Cardiac fibroblast (primary cell): Measurements from ENCODE around the gene TDRD6.
"Not testable (repeated sequence)": the region's sequence is repeated elsewhere in the genome, so short reads cannot be mapped to it uniquely, and the experiment has no call there.

Experiments used
- DNase-seq, 2 donors: peaks; one replicate each; pipeline versions ENCODE4 v3.0.0 to v3.0.0-alpha.2; 2010; ENCODE audit warnings: low read depth in 2 of 2
- H3K4me3 ChIP-seq, 2 donors: replicated peaks in 1 of 2; 1 replicate in 1 of 2; 2 replicates in 1 of 2; pipeline ENCODE4 v1.5.1; 2011; ENCODE audit warnings: low read depth in 2 of 2, low read length in 2 of 2, mild to moderate bottlenecking in 2 of 2, moderate library complexity in 1 of 2
- CTCF ChIP-seq: IDR thresholded peaks from one replicate; pipeline ENCODE4 v1.5.1; 2011; ENCODE audit warnings: low read depth, mild to moderate bottlenecking, low read length, inconsistent platforms

The TDRD6 gene

DNA sequence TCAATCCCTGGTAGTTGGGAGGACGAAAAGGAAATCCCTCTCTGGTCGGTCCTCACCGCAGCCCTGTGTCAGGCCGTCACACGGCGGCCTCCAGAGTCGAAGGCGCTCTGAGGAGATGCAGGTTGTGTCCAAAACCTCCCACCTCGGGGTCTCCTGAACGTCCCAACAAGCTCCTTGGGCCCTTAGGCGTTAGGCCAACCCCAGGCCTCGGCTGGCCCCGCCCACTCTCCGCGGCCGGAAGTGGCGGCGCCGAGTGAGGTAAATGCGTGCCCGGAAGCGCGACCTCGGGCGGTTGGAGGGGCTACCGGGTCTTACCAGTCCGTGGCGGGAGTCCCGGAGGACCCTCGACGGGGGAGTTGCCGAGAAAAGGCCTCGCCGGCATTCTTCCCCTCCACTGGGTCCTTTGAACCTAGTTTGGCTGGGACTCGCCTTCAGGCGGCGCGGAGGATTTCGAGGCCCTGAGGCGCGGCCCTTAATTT is at the start of gene TDRD6:
TSS of gene TDRD6 (plus strand) at position 267 of the 479 bp plus-strand sequence. CDS start 244 bp downstream, outside the sequence.
- TF ChIP-seq CTCF: no peak
- no peak for DNase-seq
- H3K4me3 ChIP-seq: no peak within 1 kb of the TSS

- TF ChIP-seq CTCF: no peak
- no peak overlapping the region for H3K4me3 ChIP-seq
- DNase-seq: no peak
Measured at GRCh38 chr6:46637933-46638332, 49.8 kb upstream of the TDRD6 start.

DNA sequence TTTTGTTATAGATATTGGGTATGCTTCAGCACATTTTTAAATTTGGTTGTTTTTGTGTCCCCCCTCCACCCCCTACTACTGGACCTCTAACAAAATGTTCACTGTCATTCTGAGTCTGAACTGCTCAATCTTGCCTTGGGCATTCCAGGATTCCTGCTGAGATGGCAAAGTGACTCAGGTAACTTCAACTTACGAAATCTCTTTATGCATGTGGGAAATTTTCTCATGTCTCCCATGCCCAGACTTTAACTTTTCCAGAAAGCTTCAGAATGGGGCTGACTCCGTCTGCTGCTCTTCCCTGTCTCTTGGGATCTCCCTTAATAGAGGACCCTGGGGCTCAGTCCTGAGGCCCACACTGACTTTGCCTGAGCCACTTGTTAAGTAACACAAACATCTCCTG is 49.0 kb upstream of the TDRD6 start:
- no peak for TF ChIP-seq CTCF
- H3K4me3 ChIP-seq: no peak overlapping the region
- no peak for DNase-seq

- no peak overlapping the region for H3K4me3 ChIP-seq
- DNase-seq: no peak
- no peak for TF ChIP-seq CTCF
Measured at GRCh38 chr6:46642928-46643751, 44.5 kb upstream of the TDRD6 start.

GRCh38 chr6:46645265-46645664 is 42.4 kb upstream of the TDRD6 start:
- TF ChIP-seq CTCF: no peak
- DNase-seq: no peak
- H3K4me3 ChIP-seq: no peak overlapping the region

GRCh38 chr6:46648108-46648507 is 39.6 kb upstream of the TDRD6 start:
- DNase-seq, H3K4me3 ChIP-seq: not testable (repeated sequence)

DNA sequence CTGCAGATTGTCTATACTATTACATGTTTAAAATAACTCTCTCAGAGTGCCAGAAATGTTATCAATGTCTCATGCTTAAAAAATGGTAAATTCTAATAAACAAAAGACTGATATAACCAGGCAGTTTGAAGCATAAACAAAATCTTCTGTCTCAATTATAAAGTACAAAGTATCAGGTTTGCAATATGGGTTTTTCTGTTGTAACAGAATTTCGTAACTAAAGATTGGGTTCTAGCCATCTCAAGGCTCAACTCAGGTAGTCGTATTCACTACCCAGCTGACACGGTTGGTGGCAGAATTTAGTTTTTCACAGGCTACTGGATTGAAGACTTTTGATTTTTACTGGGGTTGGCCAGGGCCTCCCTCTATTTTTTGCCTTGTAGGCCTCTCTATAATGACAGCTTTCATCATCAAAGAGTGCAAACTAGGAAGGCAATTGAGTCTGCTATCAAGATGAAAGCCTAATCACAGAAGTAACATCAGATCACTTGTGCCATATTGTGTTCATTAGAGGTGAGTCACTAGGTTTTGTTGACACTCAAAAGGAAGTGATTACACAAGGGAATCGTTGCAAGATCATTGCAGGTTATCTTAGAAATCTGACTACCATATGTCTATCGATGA is 38.7 kb upstream of the TDRD6 start:
- no peak for DNase-seq
- H3K4me3 ChIP-seq: no peak overlapping the region
- no peak for TF ChIP-seq CTCF
